ENCODE results near the gene ZC2HC1C. TPM values are rescaled to one million over a fixed set of nuclear protein-coding genes. Genes with fewer than 3 reads are reported as not detected.

The ZC2HC1C gene
- total and polyA plus RNA-seq, 2 donors from 2014 or later = 6.7 to 11.9 TPM

GRCh38 chr14:75044322-75044721, 25.1 kb upstream of the ZC2HC1C start:
- peaks cover 0 to 27% (median 7%) of the 10 kb centered on the region in 3 donors for H3K4me1 ChIP-seq (ENCODE audit: control insufficient read depth in 2 of 3, insufficient read depth in 2 of 3, low read depth in 1 of 3, low read length in 3 of 3)
- DNase-seq (peak in 1 of 5 donors; percentile 16), FAIRE-seq (no peak)
- H3K27me3 ChIP-seq (ENCODE audit: control insufficient read depth, insufficient read depth, low read length) = no peaks in the 10 kb centered on the region
- no peak overlapping the region for H3K27ac ChIP-seq (ENCODE audit: low read depth in 2 of 2, low read length in 2 of 2)
- no peak overlapping the region for H3K9ac ChIP-seq (ENCODE audit: low read length in 3 of 3)
- no peak for TF ChIP-seq CTCF (IDR thresholded peaks at IDR 0.05; ENCODE audit: borderline replicate concordance, extremely low read depth, insufficient read depth)
- H3K36me3 ChIP-seq (ENCODE audit: control insufficient read depth in 2 of 3, insufficient read depth in 3 of 3, low read length in 3 of 3) = peaks cover 0 to 1% (median 0%) of the 10 kb centered on the region in 3 donors
- intact Hi-C loops (cut with DNase I) = no loop called here
- no peak overlapping the region for H3K4me3 ChIP-seq (ENCODE audit: low read length in 3 of 3)
- no peaks in the 10 kb centered on the region for H3K9me3 ChIP-seq (ENCODE audit: control insufficient read depth in 2 of 3, insufficient read depth in 1 of 3, low read length in 3 of 3)

- no peak for TF ChIP-seq CTCF (IDR thresholded peaks at IDR 0.05; ENCODE audit: borderline replicate concordance, extremely low read depth, insufficient read depth)
- Histone ChIP-seq H3K9me3 (ENCODE audit: control insufficient read depth in 2 of 3, insufficient read depth in 1 of 3, low read length in 3 of 3) (no peaks in the 10 kb centered on the region), H3K36me3 (ENCODE audit: control insufficient read depth in 2 of 3, insufficient read depth in 3 of 3, low read length in 3 of 3) (no peaks in the 10 kb centered on the region), H3K27ac (ENCODE audit: low read depth in 2 of 2, low read length in 2 of 2) (no peak overlapping the region), H3K4me1 (ENCODE audit: control insufficient read depth in 2 of 3, insufficient read depth in 2 of 3, low read depth in 1 of 3, low read length in 3 of 3) (peaks cover 0 to 31% (median 8%) of the 10 kb centered on the region in 3 donors), H3K9ac (ENCODE audit: low read length in 3 of 3) (no peak overlapping the region), H3K4me3 (ENCODE audit: low read length in 3 of 3) (peak overlapping the region in 1 of 3 donors; percentile 22), H3K27me3 (ENCODE audit: control insufficient read depth, insufficient read depth, low read length) (no peaks in the 10 kb centered on the region)
- FAIRE-seq (no peak), DNase-seq (no peak)
- intact Hi-C loops (cut with DNase I) = no loop called here
These were observed 24.7 kb upstream of the ZC2HC1C start for GRCh38 chr14:75044752-75045151.

GRCh38 chr14:75046275-75046674, 23.2 kb upstream of the ZC2HC1C start:
- intact Hi-C loops (cut with DNase I) = no loop called here
- H3K27ac ChIP-seq (ENCODE audit: low read depth in 2 of 2, low read length in 2 of 2) = no peak overlapping the region
- H3K9me3 ChIP-seq (ENCODE audit: control insufficient read depth in 2 of 3, insufficient read depth in 1 of 3, low read length in 3 of 3) = no peaks in the 10 kb centered on the region
- no peak for TF ChIP-seq CTCF (IDR thresholded peaks at IDR 0.05; ENCODE audit: borderline replicate concordance, extremely low read depth, insufficient read depth)
- no peaks in the 10 kb centered on the region for H3K36me3 ChIP-seq (ENCODE audit: control insufficient read depth in 2 of 3, insufficient read depth in 3 of 3, low read length in 3 of 3)
- H3K27me3 ChIP-seq (ENCODE audit: control insufficient read depth, insufficient read depth, low read length) = no peaks in the 10 kb centered on the region
- FAIRE-seq (no peak), DNase-seq (no peak)
- peaks cover 0 to 26% (median 8%) of the 10 kb centered on the region in 3 donors for H3K4me1 ChIP-seq (ENCODE audit: control insufficient read depth in 2 of 3, insufficient read depth in 2 of 3, low read depth in 1 of 3, low read length in 3 of 3)
- no peak overlapping the region for H3K4me3 ChIP-seq (ENCODE audit: low read length in 3 of 3)
- H3K9ac ChIP-seq (ENCODE audit: low read length in 3 of 3) = no peak overlapping the region

- DNase-seq (no peak), FAIRE-seq (no peak)
- no peaks in the 10 kb centered on the region for H3K27me3 ChIP-seq (ENCODE audit: control insufficient read depth, insufficient read depth, low read length)
- H3K4me3 ChIP-seq (ENCODE audit: low read length in 3 of 3) = no peak overlapping the region
- no peak for TF ChIP-seq CTCF (IDR thresholded peaks at IDR 0.05; ENCODE audit: borderline replicate concordance, extremely low read depth, insufficient read depth)
- H3K9me3 ChIP-seq (ENCODE audit: control insufficient read depth in 2 of 3, insufficient read depth in 1 of 3, low read length in 3 of 3) = no peaks in the 10 kb centered on the region
- no peaks in the 10 kb centered on the region for H3K36me3 ChIP-seq (ENCODE audit: control insufficient read depth in 2 of 3, insufficient read depth in 3 of 3, low read length in 3 of 3)
- peaks cover 0 to 22% (median 7%) of the 10 kb centered on the region in 3 donors for H3K4me1 ChIP-seq (ENCODE audit: control insufficient read depth in 2 of 3, insufficient read depth in 2 of 3, low read depth in 1 of 3, low read length in 3 of 3)
- intact Hi-C loops (cut with DNase I) = no loop called here
- H3K27ac ChIP-seq (ENCODE audit: low read depth in 2 of 2, low read length in 2 of 2) = no peak overlapping the region
- H3K9ac ChIP-seq (ENCODE audit: low read length in 3 of 3) = no peak overlapping the region
These were observed 22.5 kb upstream of the ZC2HC1C start for GRCh38 chr14:75046899-75047298.
